ENCODE measurements around the gene C14orf132.

DNA sequence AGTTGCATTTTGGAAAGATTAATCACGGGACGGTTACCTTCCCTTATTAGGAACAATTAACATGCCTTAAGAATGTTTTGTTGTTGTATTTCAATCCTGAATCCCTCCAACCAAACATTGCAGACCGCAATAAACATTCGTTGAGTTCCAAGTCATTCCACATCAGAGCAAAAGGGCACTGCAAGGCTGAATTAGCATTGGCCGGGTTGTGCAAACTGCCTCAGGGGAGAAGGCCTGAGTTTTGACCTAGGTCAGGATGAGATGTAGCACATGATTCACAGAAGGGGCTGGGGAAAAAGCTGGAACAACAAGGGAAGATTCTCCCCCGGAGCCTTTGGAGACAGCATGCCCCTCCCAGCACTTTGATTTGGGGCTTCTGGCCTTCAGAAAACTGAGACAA lies 83.3 kb downstream of the C14orf132 start:
- TF ChIP-seq CTCF (IDR thresholded peaks at IDR 0.05; ENCODE audit: borderline replicate concordance, extremely low read depth, low read length, poor library complexity, severe bottlenecking) = no peak
- no peak for TF ChIP-seq EZH2 (IDR thresholded peaks at IDR 0.05; ENCODE audit: borderline replicate concordance, low read depth, low read length, severe bottlenecking)
